ENCODE results near the gene ME3. TPM values are rescaled to one million over a fixed set of nuclear protein-coding genes. Genes with fewer than 3 reads are reported as not detected.

Gene ME3
- total and polyA plus RNA-seq, 2 donors (not counting 1 experiment from before 2014, with no cell fraction given) = 1.3 TPM; not detected in 1

DNA sequence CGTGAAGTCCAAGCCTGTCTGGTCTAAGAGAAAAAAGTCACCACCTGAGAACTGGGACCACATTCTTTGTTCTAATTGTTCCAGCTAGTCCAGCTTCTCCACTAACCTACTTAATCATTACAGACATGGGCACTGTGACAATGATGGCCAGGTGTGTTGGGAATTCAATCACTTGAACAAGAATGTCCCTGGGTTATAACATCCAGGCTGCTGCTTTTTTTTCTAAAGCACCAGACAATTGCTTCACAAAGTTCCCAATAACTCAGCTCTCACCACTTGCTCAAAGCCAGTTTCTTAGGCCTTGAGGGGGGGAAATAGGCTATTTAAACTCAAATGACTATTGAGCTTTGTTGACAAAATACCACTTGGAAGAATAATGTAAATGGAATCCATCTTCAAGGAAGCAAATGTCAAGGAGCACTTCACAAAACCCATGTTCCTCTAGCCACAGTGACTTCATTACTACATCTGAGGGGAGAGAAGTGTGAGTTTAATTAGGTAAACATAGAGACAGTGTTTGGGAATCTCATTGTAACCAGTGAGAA lies 80.3 kb downstream of the ME3 start:
- H3K27me3 Mint-ChIP-seq = no peaks in the 10 kb centered on the region

DNA sequence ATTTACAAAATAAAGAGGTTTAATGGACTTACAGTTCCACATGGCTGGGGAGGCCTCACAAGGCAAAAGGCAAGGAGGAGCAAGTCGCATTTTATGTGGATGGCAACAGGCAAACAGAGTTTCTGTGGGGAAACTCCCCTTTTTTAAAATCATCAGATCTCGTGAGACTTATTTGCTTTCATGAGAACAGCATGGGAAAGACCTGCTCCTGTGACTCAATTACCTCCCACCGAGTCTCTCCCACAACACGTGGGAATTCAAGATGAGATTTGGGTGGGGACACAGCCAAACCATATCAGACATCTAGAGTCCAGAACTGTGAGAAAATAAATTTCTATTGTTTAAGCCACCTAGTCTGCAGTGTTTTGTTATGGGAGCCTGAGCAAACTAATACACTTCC lies 80.8 kb downstream of the ME3 start:
- Histone ChIP-seq H3K79me2 (ENCODE audit: control insufficient read depth, insufficient read depth, low read length) (no peaks in the 10 kb centered on the region), H2AFZ (ENCODE audit: insufficient read depth, low read depth, low read length, poor library complexity, severe bottlenecking) (no peak overlapping the region), H3K4me2 (replicated peaks; ENCODE audit: low read depth, low read length, poor library complexity, severe bottlenecking) (no peak overlapping the region), H3K4me1 (ENCODE audit: control insufficient read depth in 2 of 2, insufficient read depth in 2 of 2, low read length in 2 of 2) (peaks cover 5 to 7% of the 10 kb centered on the region in 2 donors), H3K27me3 (replicated peaks in 1 of 4; ENCODE audit: control extremely low read depth in 1 of 4, control insufficient read depth in 3 of 4, insufficient read depth in 4 of 4, low read length in 3 of 4) (no peaks in the 10 kb centered on the region), H3K9me3 (ENCODE audit: control extremely low read depth in 1 of 3, control insufficient read depth in 2 of 3, insufficient read depth in 1 of 3, low read length in 2 of 3) (no peaks in the 10 kb centered on the region), H3K9ac (ENCODE audit: low read length) (no peak overlapping the region), H3K27ac (ENCODE audit: low read length in 2 of 2) (no peak overlapping the region), H4K20me1 (ENCODE audit: control insufficient read depth, insufficient read depth, low read length, poor library complexity, severe bottlenecking) (no peaks in the 10 kb centered on the region), H3K4me3 (ENCODE audit: control extremely low read depth in 1 of 5, extremely low read depth in 1 of 5, insufficient read depth in 1 of 5, low read depth in 2 of 5, low read length in 4 of 5) (no peak overlapping the region), H3K36me3 (replicated peaks in 1 of 2; ENCODE audit: control extremely low read depth in 1 of 2, control insufficient read depth in 1 of 2, extremely low read depth in 1 of 2, insufficient read depth in 2 of 2, low read length in 1 of 2) (no peaks in the 10 kb centered on the region)
- ATAC-seq (ENCODE audit: low read depth) (no peak), DNase-seq (no peak)
- POLR2A ChIA-PET = no interaction called here
- H3K4me1 Mint-ChIP-seq = peaks cover 12% of the 10 kb centered on the region
- H3K9me3 Mint-ChIP-seq (ENCODE audit: insufficient read depth) = no peaks in the 10 kb centered on the region
- TF ChIP-seq, protein P1, sequence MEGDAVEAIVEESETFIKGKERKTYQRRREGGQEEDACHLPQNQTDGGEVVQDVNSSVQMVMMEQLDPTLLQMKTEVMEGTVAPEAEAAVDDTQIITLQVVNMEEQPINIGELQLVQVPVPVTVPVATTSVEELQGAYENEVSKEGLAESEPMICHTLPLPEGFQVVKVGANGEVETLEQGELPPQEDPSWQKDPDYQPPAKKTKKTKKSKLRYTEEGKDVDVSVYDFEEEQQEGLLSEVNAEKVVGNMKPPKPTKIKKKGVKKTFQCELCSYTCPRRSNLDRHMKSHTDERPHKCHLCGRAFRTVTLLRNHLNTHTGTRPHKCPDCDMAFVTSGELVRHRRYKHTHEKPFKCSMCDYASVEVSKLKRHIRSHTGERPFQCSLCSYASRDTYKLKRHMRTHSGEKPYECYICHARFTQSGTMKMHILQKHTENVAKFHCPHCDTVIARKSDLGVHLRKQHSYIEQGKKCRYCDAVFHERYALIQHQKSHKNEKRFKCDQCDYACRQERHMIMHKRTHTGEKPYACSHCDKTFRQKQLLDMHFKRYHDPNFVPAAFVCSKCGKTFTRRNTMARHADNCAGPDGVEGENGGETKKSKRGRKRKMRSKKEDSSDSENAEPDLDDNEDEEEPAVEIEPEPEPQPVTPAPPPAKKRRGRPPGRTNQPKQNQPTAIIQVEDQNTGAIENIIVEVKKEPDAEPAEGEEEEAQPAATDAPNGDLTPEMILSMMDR (IDR thresholded peaks at IDR 0.05) = no peak
- TF ChIP-seq EZH2 (IDR thresholded peaks at IDR 0.05; ENCODE audit: borderline replicate concordance, insufficient read depth, low read depth, low read length, poor library complexity, severe bottlenecking) = no peak
- intact Hi-C loops (cut with micrococcal nuclease) = no loop called here
- H3K27ac Mint-ChIP-seq = no peak overlapping the region
- no CpG with 5 or more reads among the region's 4 CpGs for WGBS (ENCODE audit: insufficient coverage)
- H3K4me3 Mint-ChIP-seq = no peak overlapping the region
- CTCF ChIA-PET = interaction anchor here (2.0 kb wide), 1 partner anchor 17 kb away, joined by 8 read pairs; no protein-coding TSS in a partner anchor
- no peaks in the 10 kb centered on the region for H3K27me3 Mint-ChIP-seq

More for the DNA sequence above, 80.3 kb downstream of the ME3 start:
- H2AFZ ChIP-seq (ENCODE audit: insufficient read depth, low read depth, low read length, poor library complexity, severe bottlenecking) = no peak overlapping the region
- H3K9me3 Mint-ChIP-seq (ENCODE audit: insufficient read depth) = no peaks in the 10 kb centered on the region
- H3K9me3 ChIP-seq (ENCODE audit: control extremely low read depth in 1 of 3, control insufficient read depth in 2 of 3, insufficient read depth in 1 of 3, low read length in 2 of 3) = peaks cover 0 to 3% (median 0%) of the 10 kb centered on the region in 3 donors
- ChIA-PET CTCF (interaction anchor here (2.0 kb wide), 1 partner anchor 16 kb away, joined by 8 read pairs; no protein-coding TSS in a partner anchor), POLR2A (no interaction called here)
- H3K79me2 ChIP-seq (ENCODE audit: control insufficient read depth, insufficient read depth, low read length) = no peaks in the 10 kb centered on the region
- H3K4me1 ChIP-seq (ENCODE audit: control insufficient read depth in 2 of 2, insufficient read depth in 2 of 2, low read length in 2 of 2) = peaks cover 5 to 7% of the 10 kb centered on the region in 2 donors
- no CpG with 5 or more reads among the region's 1 CpG for WGBS (ENCODE audit: insufficient coverage)
- no peak overlapping the region for H3K27ac ChIP-seq (ENCODE audit: low read length in 2 of 2)
- TF ChIP-seq, protein P1 (IDR thresholded peaks at IDR 0.05) = no peak
- no peak for TF ChIP-seq EZH2 (IDR thresholded peaks at IDR 0.05; ENCODE audit: borderline replicate concordance, insufficient read depth, low read depth, low read length, poor library complexity, severe bottlenecking)
- H3K4me2 ChIP-seq (replicated peaks; ENCODE audit: low read depth, low read length, poor library complexity, severe bottlenecking) = no peak overlapping the region
- no peak overlapping the region for H3K4me3 ChIP-seq (ENCODE audit: control extremely low read depth in 1 of 5, extremely low read depth in 1 of 5, insufficient read depth in 1 of 5, low read depth in 2 of 5, low read length in 4 of 5)
- H3K4me1 Mint-ChIP-seq = peaks cover 12% of the 10 kb centered on the region
- no peak overlapping the region for H3K9ac ChIP-seq (ENCODE audit: low read length)
- no peak overlapping the region for H3K27ac Mint-ChIP-seq
- no peaks in the 10 kb centered on the region for H3K36me3 ChIP-seq (replicated peaks in 1 of 2; ENCODE audit: control extremely low read depth in 1 of 2, control insufficient read depth in 1 of 2, extremely low read depth in 1 of 2, insufficient read depth in 2 of 2, low read length in 1 of 2)
- no peak overlapping the region for H3K4me3 Mint-ChIP-seq
- intact Hi-C loops (cut with micrococcal nuclease) = no loop called here
- no peaks in the 10 kb centered on the region for H3K27me3 ChIP-seq (replicated peaks in 1 of 4; ENCODE audit: control extremely low read depth in 1 of 4, control insufficient read depth in 3 of 4, insufficient read depth in 4 of 4, low read length in 3 of 4)
- ATAC-seq (ENCODE audit: low read depth) (no peak), DNase-seq (no peak)
- H4K20me1 ChIP-seq (ENCODE audit: control insufficient read depth, insufficient read depth, low read length, poor library complexity, severe bottlenecking) = no peaks in the 10 kb centered on the region
